Right lobe of liver (tissue), 6 donors: Measurements from ENCODE around the gene CDHR3. TPM values are rescaled to one million over a fixed set of nuclear protein-coding genes. Genes with fewer than 3 reads are reported as not detected.

Experiments
- ATAC-seq, 4 donors: fragments of 200-7000 bp; cut with Tn5 transposase; one replicate each; pipeline ENCODE4 v1.9.1; 2020; ENCODE audit warnings: mild to moderate bottlenecking in 4 of 4, moderate library complexity in 4 of 4
- DNase-seq, 3 donors: peaks; one replicate each; pipeline ENCODE4 v3.0.0-alpha.2; 2020
- H3K27ac ChIP-seq, 3 donors: fragments of 200-600 bp; one replicate each; pipeline ENCODE4 v1.8.0; 2022
- H3K27me3 ChIP-seq, 2 donors: fragments of 200-600 bp; one replicate each; pipeline ENCODE4 v1.8.0; 2022
- H3K36me3 ChIP-seq, 4 donors: fragments of 200-600 bp; sonication (generic) in 1 of 4; one replicate each; pipeline versions ENCODE4 v1.5.1 to v1.8.0; 2017 to 2022; ENCODE audit warnings: control low read depth in 1 of 4
- H3K4me1 ChIP-seq, 4 donors: fragments of 200-600 bp; sonication (generic) in 1 of 4; one replicate each; pipeline versions ENCODE4 v1.5.1 to v1.8.0; 2017 to 2022; ENCODE audit warnings: control low read depth in 1 of 4
- H3K4me3 ChIP-seq, 3 donors: fragments of 200-600 bp; one replicate each; pipeline ENCODE4 v1.8.0; 2022
- H3K9me3 ChIP-seq, 4 donors: fragments of 200-600 bp; sonication (generic) in 1 of 4; one replicate each; pipeline versions ENCODE4 v1.5.1 to v1.8.0; 2017 to 2022; ENCODE audit warnings: control low read depth in 1 of 4
- POLR2A ChIP-seq: fragments of 450-650 bp; IDR thresholded peaks from one replicate; pipeline ENCODE4 v1.6.1; 2017; ENCODE audit warnings: antibody characterized with exemption, mild to moderate bottlenecking
- WGBS: methylation state at CpG from one replicate; pipeline ENCODE4 v1.1.6; 2018; ENCODE audit warnings: low coverage, low lambda C conversion rate; ENCODE audit not compliant: insufficient coverage; ENCODE audit errors: missing lambda C conversion rate; 5-methylcytosine and 5-hydroxymethylcytosine counted together
- intact Hi-C, 2 donors: fragments of 100-400 bp; cut with DNase I; formaldehyde crosslinking; loops; one replicate each; pipeline versions ENCODE4 v1.11.2 to v1.14.1; 2022
- total RNA-seq, 6 experiments: library from RNA; depleted of rRNA in 2 of 6; stranded (reverse); fragments of >200 nt in 2 of 6; fragmentation: NEBNext Ultra II Directional in 3 of 6; extraction: Animal tissue kit (Norgen Biotek cat#: 25700) in 3 of 6; gene quantifications; one replicate each; pipeline versions ENCODE4 v1.1.0 to v1.2.4, GENCODE V29; 2016 to 2023
- TF ChIP-seq, protein P1 (sequence below), 4 donors: fragments of 200-600 bp in 3 of 4; fragments of 450-650 bp in 1 of 4; IDR thresholded peaks; one replicate each; pipeline versions ENCODE4 v1.5.1 to v1.8.0; 2016 to 2022; ENCODE audit warnings: antibody characterized with exemption in 4 of 4, mild to moderate bottlenecking in 2 of 4
- donor health status: DM: no; HTN: yes; CAD: no.
- donor health status: DM: no; HTN: no; CAD: no.
- donor health status: DM: no; HTN: no; CAD: no.
- donor health status: DM: no; HTN: yes; CAD: no.
- donor health status: DM: no; HTN: yes; CAD: no.

CDHR3 gene
- total RNA-seq, 6 experiments from 2014 or later, result 3.6 to 8.6 (median 4.5) TPM

DNA sequence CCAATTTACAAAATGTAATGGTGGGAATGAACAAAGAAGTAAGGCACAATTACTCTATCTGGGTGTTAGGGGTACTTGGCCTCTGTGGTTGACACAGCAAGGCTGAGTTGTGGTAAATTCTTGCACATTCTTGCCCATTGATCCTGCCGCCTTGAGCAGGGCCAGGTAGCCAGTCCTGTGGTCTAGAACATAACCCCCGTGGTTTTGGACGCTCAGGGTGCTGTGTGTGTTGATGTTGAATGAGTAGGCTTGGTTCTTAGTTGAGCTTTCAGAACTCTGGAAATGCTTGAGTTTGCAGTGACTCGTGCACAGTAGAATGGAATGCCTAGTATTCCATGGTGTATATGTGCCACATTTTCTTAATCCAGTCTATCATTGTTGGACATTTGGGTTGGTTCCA is 42.3 kb upstream of the CDHR3 start:
- TF ChIP-seq, protein P1, sequence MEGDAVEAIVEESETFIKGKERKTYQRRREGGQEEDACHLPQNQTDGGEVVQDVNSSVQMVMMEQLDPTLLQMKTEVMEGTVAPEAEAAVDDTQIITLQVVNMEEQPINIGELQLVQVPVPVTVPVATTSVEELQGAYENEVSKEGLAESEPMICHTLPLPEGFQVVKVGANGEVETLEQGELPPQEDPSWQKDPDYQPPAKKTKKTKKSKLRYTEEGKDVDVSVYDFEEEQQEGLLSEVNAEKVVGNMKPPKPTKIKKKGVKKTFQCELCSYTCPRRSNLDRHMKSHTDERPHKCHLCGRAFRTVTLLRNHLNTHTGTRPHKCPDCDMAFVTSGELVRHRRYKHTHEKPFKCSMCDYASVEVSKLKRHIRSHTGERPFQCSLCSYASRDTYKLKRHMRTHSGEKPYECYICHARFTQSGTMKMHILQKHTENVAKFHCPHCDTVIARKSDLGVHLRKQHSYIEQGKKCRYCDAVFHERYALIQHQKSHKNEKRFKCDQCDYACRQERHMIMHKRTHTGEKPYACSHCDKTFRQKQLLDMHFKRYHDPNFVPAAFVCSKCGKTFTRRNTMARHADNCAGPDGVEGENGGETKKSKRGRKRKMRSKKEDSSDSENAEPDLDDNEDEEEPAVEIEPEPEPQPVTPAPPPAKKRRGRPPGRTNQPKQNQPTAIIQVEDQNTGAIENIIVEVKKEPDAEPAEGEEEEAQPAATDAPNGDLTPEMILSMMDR (IDR thresholded peaks at IDR 0.05), result no peak
- no peak for TF ChIP-seq POLR2A
- ATAC-seq, result no peak
- no peaks in the 10 kb centered on the region for H3K27me3 ChIP-seq
- intact Hi-C loops, result no loop called here
- peaks cover 0 to 2% (median 0%) of the 10 kb centered on the region in 4 donors for H3K36me3 ChIP-seq
- H3K4me1 ChIP-seq, result no peaks in the 10 kb centered on the region
- H3K27ac ChIP-seq, result no peak overlapping the region
- DNase-seq, result no peak
- H3K4me3 ChIP-seq, result no peak overlapping the region
- 60% methylated on average over 1 of the region's 4 CpGs for WGBS
- no peaks in the 10 kb centered on the region for H3K9me3 ChIP-seq

DNA sequence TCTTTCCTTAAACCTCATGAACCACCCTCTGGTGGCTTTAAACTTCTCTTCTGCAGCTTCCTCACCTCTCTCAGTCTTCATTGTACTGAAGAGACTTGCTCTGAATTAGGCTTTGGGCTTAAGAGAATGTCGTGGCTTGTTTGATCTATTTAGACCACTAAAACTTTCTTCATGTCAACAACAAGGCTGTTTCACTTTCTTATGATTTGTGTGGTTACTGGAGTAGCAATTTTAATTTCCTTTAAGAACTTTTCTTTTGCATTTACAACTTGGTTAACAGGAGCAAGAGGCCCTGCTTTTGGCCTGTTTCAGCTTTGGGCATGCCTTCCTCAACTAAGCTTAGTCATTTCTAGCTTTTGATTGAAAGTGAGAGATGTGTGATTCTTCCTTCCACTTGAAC is 38.1 kb upstream of the CDHR3 start:
- H3K36me3 ChIP-seq, result no peaks in the 10 kb centered on the region
- ATAC-seq (no peak), DNase-seq (no peak)
- no peaks in the 10 kb centered on the region for H3K27me3 ChIP-seq
- no peak overlapping the region for H3K27ac ChIP-seq
- H3K4me3 ChIP-seq, result no peak overlapping the region
- TF ChIP-seq POLR2A, result no peak
- TF ChIP-seq, protein P1 (IDR thresholded peaks at IDR 0.05), result no peak
- no peaks in the 10 kb centered on the region for H3K9me3 ChIP-seq
- no peaks in the 10 kb centered on the region for H3K4me1 ChIP-seq
- intact Hi-C loops, result no loop called here
- WGBS, result 82% methylated on average over 1 of the region's 1 CpG

DNA sequence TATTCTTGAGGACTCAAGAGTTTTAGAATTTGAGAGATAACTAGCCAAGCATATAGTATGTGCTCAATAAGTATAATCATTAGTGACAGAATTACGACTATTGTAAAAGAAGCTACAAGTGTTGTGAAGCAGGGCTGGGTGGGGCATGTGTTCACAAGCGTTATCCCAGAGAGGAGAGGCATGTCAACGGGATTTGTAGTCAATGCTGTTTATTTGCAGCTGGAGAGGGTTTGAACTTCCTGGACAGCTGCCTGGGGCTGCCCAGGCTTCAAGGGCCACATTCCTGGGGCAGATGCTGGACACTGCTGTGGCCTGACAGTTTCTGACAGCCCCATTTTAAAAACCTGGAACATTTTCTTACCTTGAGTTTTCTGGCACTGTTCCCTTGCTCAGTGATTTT is 36.9 kb upstream of the CDHR3 start:
- Histone ChIP-seq H3K27me3 (no peaks in the 10 kb centered on the region), H3K4me1 (no peaks in the 10 kb centered on the region), H3K36me3 (no peaks in the 10 kb centered on the region), H3K27ac (no peak overlapping the region), H3K4me3 (no peak overlapping the region), H3K9me3 (no peaks in the 10 kb centered on the region)
- WGBS, result 42% methylated on average over 3 of the region's 3 CpGs
- intact Hi-C loops, result no loop called here
- ATAC-seq (no peak), DNase-seq (no peak)
- TF ChIP-seq POLR2A, result no peak
- TF ChIP-seq, protein P1 (IDR thresholded peaks at IDR 0.05), result no peak

DNA sequence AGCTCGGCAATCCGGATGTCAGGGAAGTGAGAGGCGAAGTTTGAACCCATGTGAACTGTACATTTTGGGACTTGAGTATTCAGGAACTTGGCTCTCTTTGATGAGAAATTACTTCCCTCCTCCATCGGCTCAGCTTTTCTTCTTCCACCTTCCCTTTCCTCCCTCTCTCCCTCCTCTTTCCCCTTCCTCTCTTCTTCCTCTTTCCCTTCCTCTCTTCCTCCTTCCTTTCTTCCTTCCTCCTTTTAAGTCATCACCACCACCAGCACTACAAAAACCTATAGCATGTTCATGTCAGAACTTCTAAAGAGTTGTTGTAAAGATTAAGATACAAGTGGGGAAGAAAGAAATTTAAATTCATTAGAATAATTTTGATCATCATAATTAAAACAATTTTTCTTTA is 31.9 kb upstream of the CDHR3 start:
- Histone ChIP-seq H3K9me3 (no peaks in the 10 kb centered on the region), H3K27me3 (no peaks in the 10 kb centered on the region), H3K4me1 (peaks cover 0 to 11% (median 0%) of the 10 kb centered on the region in 4 donors), H3K27ac (no peak overlapping the region), H3K36me3 (no peaks in the 10 kb centered on the region), H3K4me3 (no peak overlapping the region)
- 37% methylated on average over 4 of the region's 4 CpGs for WGBS
- intact Hi-C loops, result loop anchor here in 1 of 2 donors (5.0 kb wide), 1 partner anchor 76 kb away; no protein-coding TSS in a partner anchor
- DNase-seq, result no peak
- no peak for TF ChIP-seq POLR2A
- TF ChIP-seq, protein P1 (IDR thresholded peaks at IDR 0.05), result no peak
- ATAC-seq, result no peak
